NCI-H187 (cell line): Measurements from ENCODE around the gene TCAF2.
"Not testable (repeated sequence)": the region's sequence is repeated elsewhere in the genome, so short reads cannot be mapped to it uniquely, and the experiment has no call there.

Source experiments
- DNase-seq, 2 experiments: peaks; one replicate each; lab custom pipeline; 2025; lab: John Stamatoyannopoulos, UW

TCAF2 gene

GRCh38 chr7:143620646-143621045, at the start of gene TCAF2:
Gene TCAF2, plus strand, starts transcription at chr7:143620974.
- DNase-seq, result not testable (repeated sequence)

- DNase-seq, result not testable (repeated sequence)
Observed at GRCh38 chr7:143571501-143571900, 49.3 kb upstream of the TCAF2 start, which contains the start of gene CTAGE15. Gene CTAGE15, plus strand, starts transcription at chr7:143571801. Its CDS starts 17 bp downstream, at chr7:143571818.

GRCh38 chr7:143588183-143588582, 32.6 kb upstream of the TCAF2 start:
- not testable (repeated sequence) for DNase-seq

- not testable (repeated sequence) for DNase-seq
Observed at GRCh38 chr7:143589897-143590296, 30.9 kb upstream of the TCAF2 start.

- not testable (repeated sequence) for DNase-seq
Observed at GRCh38 chr7:143598086-143598485, 22.7 kb upstream of the TCAF2 start.

GRCh38 chr7:143603549-143603948, 17.2 kb upstream of the TCAF2 start:
- DNase-seq, result not testable (repeated sequence)

- not testable (repeated sequence) for DNase-seq
Observed at GRCh38 chr7:143606088-143606487, 14.7 kb upstream of the TCAF2 start.

- not testable (repeated sequence) for DNase-seq
Observed at GRCh38 chr7:143615545-143615944, 5.2 kb upstream of the TCAF2 start.

- DNase-seq, result not testable (repeated sequence)
Observed at GRCh38 chr7:143617204-143617603, 3.6 kb upstream of the TCAF2 start.

- DNase-seq, result not testable (repeated sequence)
Observed at GRCh38 chr7:143620058-143620457, 716 bp upstream of the TCAF2 start.

- not testable (repeated sequence) for DNase-seq
Observed at GRCh38 chr7:143621175-143621574, 401 bp downstream of the TCAF2 start.

GRCh38 chr7:143622130-143622529, 1.4 kb downstream of the TCAF2 start:
- not testable (repeated sequence) for DNase-seq

GRCh38 chr7:143630653-143631052, 9.9 kb downstream of the TCAF2 start:
- not testable (repeated sequence) for DNase-seq

GRCh38 chr7:143632506-143632905, 11.7 kb downstream of the TCAF2 start:
- DNase-seq, result not testable (repeated sequence)

GRCh38 chr7:143633013-143633618, 12.3 kb downstream of the TCAF2 start:
- DNase-seq, result not testable (repeated sequence)

- DNase-seq, result not testable (repeated sequence)
Observed at GRCh38 chr7:143635364-143636240, 14.8 kb downstream of the TCAF2 start.

- DNase-seq, result not testable (repeated sequence)
Observed at GRCh38 chr7:143639372-143639771, 18.6 kb downstream of the TCAF2 start.

GRCh38 chr7:143640528-143641189, 19.9 kb downstream of the TCAF2 start:
- DNase-seq, result not testable (repeated sequence)

- DNase-seq, result not testable (repeated sequence)
Observed at GRCh38 chr7:143646598-143646997, 25.8 kb downstream of the TCAF2 start.

- not testable (repeated sequence) for DNase-seq
Observed at GRCh38 chr7:143649902-143650301, 29.1 kb downstream of the TCAF2 start.

- DNase-seq, result not testable (repeated sequence)
Observed at GRCh38 chr7:143650447-143650846, 29.7 kb downstream of the TCAF2 start.
